GM04504 (cell line): ENCODE measurements around the gene TDRD9.
"Not testable (repeated sequence)": the region's sequence is repeated elsewhere in the genome, so short reads cannot be mapped to it uniquely, and the experiment has no call there.

Experiments
- DNase-seq: peaks from one replicate; pipeline ENCODE4 v3.0.0-alpha.2; 2012; ENCODE audit warnings: low read depth

The TDRD9 gene

DNA sequence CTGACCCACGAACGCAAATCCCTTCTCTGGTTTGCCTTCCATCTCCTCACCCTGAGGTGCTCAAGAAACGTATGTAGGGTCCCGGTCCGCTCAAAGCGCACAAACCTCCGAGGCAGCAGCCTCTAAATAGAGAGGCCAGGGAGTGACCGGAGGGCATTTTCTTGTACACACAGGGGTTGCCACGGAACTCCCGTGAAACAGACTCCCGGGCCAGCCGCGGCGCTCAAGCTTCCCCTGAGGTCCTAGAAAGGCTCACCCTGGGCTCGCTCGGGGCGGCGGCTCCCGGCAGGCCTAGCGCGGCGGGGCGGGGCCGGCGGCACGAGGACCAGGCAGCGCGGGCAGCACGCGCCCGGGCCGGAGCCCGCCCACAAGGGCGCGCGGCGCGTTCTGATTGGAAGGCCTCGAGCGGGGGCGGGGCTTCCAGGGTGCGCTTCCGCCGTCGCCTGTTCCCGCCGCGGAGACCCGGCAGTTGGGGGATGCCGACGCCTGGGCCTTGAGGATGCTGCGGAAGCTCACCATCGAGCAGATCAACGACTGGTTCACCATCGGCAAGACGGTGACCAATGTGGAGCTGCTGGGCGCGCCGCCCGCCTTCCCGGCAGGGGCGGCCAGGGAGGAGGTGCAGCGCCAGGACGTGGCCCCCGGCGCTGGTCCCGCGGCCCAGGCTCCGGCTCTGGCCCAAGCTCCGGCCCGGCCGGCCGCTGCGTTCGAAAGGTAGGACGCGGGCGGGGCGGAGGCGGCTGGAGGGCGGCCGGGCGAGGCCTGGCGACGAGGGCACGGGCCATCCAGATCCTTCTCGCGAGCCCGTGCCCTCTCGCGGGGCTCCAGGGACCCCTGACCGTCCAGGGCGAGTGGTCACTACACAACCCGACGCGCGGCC, at the start of gene TDRD9:
Gene TDRD9, plus strand, starts transcription at position 446 of the 880 bp plus-strand sequence. Its CDS starts 54 bp downstream, at position 500.
- DNase-seq = no peak

DNA sequence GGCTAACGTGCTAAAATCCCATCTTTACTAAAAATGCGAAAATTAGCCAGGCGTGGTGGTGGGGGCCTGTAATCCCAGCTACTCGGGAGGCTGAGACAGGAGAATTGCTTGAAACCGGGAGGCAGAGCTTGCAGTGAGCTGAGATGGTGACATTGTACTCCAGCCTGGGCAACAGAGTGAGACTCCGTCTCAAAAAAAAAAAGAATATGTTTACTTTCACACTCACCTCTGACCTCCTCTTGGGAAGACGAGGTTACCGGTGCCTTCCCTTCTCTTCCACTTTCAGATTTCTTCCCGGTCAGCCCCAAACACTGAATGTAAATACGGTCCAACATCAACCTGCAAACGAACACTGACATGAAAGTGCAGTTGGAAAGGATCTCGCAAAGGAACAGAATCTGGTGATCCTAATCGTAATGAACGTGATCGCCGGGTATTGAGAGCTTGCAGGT, 49.1 kb upstream of the TDRD9 start:
- no peak for DNase-seq

GRCh38 chr14:103879570-103880347, 48.5 kb upstream of the TDRD9 start:
- DNase-seq = no peak

- peak; percentile 48 for DNase-seq
These were observed 47.6 kb upstream of the TDRD9 start for GRCh38 chr14:103880348-103881267.

DNA sequence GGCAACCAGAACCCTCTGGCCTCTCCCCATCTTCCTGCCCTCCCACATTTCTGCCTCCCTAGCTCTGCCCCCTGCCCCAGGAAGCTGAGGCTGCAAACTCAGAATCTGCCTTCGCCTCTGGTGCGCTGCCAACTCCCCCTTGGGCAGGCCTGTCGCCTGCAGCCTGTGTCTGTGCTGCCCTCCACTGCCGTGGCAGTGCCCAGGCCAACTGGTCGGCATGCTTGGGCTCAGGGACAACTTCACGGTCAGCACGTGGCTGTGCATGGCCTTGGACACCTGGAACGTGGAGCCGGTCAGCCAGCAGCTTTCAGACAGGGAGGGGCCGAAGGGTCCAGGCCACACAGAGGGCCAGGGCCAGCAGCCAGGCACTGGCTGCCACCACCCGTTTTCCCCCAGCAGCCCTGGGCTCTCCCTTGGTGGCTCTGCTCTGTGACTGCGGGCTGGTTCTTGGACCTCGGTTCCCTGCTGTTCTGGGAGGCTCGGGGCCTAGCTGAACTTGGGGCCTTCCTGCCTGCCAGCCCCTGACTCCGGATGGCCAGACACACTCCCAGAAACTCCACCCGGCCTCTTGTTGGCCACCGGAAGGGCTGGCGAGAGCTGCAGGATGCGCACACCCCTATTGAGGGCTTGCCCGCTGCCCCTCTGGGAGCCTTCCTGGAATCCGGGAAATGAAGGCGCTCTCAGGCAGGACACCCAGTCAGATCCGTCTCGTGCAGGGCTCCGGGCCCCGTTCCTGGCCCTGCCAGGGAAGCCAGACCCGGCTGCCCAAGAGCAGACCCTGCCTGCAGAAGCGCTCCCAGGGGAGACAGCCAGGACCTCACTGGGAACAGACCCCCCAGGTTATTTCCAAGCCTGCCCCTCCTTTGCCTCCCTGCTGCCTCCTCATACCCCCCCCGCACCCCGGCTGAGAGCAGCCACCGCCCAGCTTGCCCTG, 46.7 kb upstream of the TDRD9 start:
- no peak for DNase-seq

GRCh38 chr14:103882503-103883262, 45.6 kb upstream of the TDRD9 start:
- DNase-seq = no peak

DNA sequence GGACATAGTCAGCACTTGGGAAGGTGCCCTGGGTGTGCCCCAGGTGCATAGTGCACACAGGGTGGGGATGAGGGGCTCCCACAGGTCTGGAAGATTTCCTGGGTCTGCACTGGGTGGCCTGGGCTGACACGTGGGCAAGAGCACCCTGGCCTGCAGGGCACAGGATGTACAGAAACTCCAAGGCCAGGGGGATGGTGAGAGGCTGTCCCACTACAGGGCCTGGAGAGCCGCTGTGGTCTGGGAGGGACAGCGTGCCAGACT, 45.1 kb upstream of the TDRD9 start:
- no peak for DNase-seq

DNA sequence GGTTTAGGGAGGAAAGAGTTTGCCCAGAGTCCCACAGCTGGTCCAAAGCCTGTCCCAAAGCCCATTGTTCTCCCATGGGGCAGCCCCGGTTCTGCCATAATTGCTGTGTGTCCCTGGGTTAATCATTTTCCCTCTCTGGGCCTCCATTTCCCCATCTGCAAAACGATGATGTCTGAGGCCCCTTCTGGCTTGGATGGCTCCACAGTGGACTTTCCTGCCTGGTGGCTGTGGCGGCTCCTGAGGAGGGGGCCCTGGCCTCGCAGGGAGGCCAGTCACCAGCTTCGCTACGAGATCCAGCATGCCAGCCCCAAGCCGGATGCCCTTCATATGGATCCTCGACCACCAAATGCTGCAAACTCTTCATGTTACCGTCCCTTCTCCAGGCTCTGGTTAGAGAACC, 43.4 kb upstream of the TDRD9 start:
- no peak for DNase-seq

- no peak for DNase-seq
These were observed 42.7 kb upstream of the TDRD9 start for GRCh38 chr14:103885509-103885932.

- DNase-seq = no peak
These were observed 41.7 kb upstream of the TDRD9 start for GRCh38 chr14:103886304-103887169.

- no peak for DNase-seq
These were observed 41.1 kb upstream of the TDRD9 start for GRCh38 chr14:103887170-103887501.

GRCh38 chr14:103887557-103888115, 40.6 kb upstream of the TDRD9 start:
- no peak for DNase-seq

DNA sequence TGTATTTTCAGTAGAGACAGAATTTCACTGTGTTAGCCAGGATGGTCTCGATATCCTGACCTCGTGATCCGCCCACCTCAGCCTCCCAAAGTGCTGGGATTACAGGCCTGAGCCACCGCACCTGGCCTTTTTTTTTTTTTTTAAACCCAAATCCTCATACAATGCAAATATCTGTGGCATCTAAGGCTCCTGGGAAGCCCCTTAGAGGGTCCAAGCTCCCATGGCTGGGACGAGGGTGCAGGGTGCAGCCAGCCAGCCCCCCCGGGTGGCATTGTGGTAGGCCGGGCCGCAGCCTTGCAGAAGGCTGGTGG, 39.3 kb upstream of the TDRD9 start:
- not testable (repeated sequence) for DNase-seq

- no peak for DNase-seq
These were observed 38.8 kb upstream of the TDRD9 start for GRCh38 chr14:103889313-103890051.

GRCh38 chr14:103890052-103890371, 38.2 kb upstream of the TDRD9 start:
- no peak for DNase-seq

GRCh38 chr14:103890821-103891666, 37.2 kb upstream of the TDRD9 start:
- no peak for DNase-seq

- no peak for DNase-seq
These were observed 36.5 kb upstream of the TDRD9 start for GRCh38 chr14:103891667-103892215.

- no peak for DNase-seq
These were observed 36.0 kb upstream of the TDRD9 start for GRCh38 chr14:103892247-103892646.
